Measurements from ENCODE around the gene CAMK4. TPM values are rescaled to one million over a fixed set of nuclear protein-coding genes. Genes with fewer than 3 reads are reported as not detected.
A peak's percentile ranks its signal among the peaks of the same experiment; 100 is the strongest.

Gene CAMK4
- total and polyA plus RNA-seq, 8 donors, result 0.45 to 25.1 (median 3.8) TPM

DNA sequence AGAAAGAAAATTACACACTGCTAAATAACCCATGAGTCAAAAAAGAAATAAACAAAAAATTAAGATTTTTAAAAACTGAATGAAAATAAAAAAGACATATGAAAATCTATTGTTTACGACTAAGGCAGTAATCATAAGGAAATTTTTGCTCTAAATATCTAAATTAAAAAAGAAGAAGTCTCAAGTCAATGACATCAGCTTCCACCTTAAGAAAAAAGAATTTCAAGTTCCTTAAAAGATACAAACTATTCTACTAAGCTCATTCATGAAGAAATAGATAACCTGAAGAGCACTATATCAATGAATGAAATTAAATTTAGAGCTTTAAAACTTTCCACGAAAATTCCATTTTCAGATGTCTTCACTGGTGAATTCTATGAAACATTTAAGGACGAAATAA is 303.9 kb downstream of the CAMK4 start:
- 90 to 98% (median 94%) methylated on average over 3 of the region's 3 CpGs for WGBS, 5 donors
- H3K27me3 ChIP-seq, result peaks cover 0 to 4% (median 0%) of the 10 kb centered on the region in 3 donors

DNA sequence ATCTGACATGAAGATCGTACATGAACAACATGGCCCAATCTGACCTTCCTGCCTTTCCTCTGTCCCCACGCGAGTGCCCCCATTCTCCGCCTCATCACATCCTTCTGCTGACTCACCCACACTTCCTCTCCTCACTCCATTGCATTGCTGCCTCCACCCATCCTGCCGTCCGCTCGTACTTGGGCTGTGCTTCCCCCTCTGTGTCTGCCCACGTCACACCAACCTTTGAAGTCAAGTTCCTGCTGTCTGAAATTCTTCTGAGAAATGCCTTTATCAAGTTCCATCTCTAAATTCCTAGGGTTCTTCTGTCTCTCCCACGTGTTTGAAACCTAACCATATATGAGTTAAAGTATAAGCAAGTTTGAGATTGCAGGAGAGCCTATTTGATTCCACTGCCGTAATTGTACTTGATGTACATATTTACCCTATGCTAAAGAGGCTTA is 306.1 kb downstream of the CAMK4 start:
- peak; percentile 37 to 78 for DNase-seq
- intact Hi-C loops (cut with DNase I; ENCODE audit: low total_unique reads), result no loop called here
- H3K4me1 ChIP-seq, result peaks cover 0 to 13% (median 0%) of the 10 kb centered on the region in 4 donors
- peak overlapping the region in 1 of 5 donors; percentile 9 for H3K27ac ChIP-seq
- WGBS, 5 donors, result 32 to 46% (median 44%) methylated on average over 10 of the region's 10 CpGs
- no peak overlapping the region for H3K4me3 ChIP-seq
- H3K27me3 ChIP-seq, result no peaks in the 10 kb centered on the region
- TF ChIP-seq POLR2A (IDR thresholded peaks at IDR 0.05) (no peak), POLR2AphosphoS5 (IDR thresholded peaks at IDR 0.05) (peak in 1 of 3 donors; percentile 7), EP300 (IDR thresholded peaks at IDR 0.05) (no peak)
- TF ChIP-seq, protein P1, sequence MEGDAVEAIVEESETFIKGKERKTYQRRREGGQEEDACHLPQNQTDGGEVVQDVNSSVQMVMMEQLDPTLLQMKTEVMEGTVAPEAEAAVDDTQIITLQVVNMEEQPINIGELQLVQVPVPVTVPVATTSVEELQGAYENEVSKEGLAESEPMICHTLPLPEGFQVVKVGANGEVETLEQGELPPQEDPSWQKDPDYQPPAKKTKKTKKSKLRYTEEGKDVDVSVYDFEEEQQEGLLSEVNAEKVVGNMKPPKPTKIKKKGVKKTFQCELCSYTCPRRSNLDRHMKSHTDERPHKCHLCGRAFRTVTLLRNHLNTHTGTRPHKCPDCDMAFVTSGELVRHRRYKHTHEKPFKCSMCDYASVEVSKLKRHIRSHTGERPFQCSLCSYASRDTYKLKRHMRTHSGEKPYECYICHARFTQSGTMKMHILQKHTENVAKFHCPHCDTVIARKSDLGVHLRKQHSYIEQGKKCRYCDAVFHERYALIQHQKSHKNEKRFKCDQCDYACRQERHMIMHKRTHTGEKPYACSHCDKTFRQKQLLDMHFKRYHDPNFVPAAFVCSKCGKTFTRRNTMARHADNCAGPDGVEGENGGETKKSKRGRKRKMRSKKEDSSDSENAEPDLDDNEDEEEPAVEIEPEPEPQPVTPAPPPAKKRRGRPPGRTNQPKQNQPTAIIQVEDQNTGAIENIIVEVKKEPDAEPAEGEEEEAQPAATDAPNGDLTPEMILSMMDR (IDR thresholded peaks at IDR 0.05), result no peak
- H3K36me3 ChIP-seq, result no peaks in the 10 kb centered on the region
- no peaks in the 10 kb centered on the region for H3K9me3 ChIP-seq

More for the DNA sequence above, 303.9 kb downstream of the CAMK4 start:
- TF ChIP-seq EP300 (IDR thresholded peaks at IDR 0.05) (no peak), POLR2AphosphoS5 (IDR thresholded peaks at IDR 0.05) (no peak), POLR2A (IDR thresholded peaks at IDR 0.05) (no peak)
- TF ChIP-seq, protein P1 (IDR thresholded peaks at IDR 0.05), result no peak
- intact Hi-C loops (cut with DNase I; ENCODE audit: low total_unique reads), result no loop called here
- no peak overlapping the region for H3K27ac ChIP-seq
- H3K9me3 ChIP-seq, result no peaks in the 10 kb centered on the region
- H3K4me1 ChIP-seq, result peaks cover 0 to 13% (median 0%) of the 10 kb centered on the region in 4 donors
- no peaks in the 10 kb centered on the region for H3K36me3 ChIP-seq
- no peak overlapping the region for H3K4me3 ChIP-seq
- DNase-seq, result no peak

DNA sequence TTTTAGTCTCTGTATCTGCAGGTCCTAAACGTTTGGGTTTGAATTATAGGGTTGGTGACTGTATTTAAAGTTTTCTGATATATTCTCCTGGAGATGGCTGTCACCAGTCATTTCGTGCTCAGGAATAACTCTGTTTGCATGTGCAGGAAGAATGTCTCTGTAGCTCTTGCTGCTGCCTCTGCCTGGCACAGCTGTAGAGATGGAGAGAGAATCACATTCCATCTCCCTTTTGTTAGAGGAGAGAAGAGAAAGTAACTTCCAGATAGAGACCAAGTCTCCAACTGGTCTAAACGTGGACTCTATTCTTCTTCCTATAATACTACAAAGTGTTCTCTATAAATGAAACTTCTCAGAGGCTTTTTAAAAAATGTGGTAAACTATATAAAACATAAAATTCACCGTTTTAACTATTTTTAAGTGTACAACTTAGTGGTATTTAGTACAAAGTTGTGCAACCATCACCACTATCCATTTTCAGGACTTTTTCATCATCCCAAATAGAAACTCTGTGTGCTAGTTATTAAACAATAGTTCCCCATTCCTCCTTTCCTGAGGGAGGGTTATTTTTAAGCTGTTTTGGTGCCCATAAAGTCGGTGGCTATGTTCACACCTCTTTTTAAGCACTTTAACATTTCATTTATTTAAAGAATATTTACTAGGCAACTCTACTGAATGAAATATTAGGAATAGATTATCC is 308.9 kb downstream of the CAMK4 start:
- intact Hi-C loops (cut with DNase I; ENCODE audit: low total_unique reads), result no loop called here
- Histone ChIP-seq H3K9me3 (no peaks in the 10 kb centered on the region), H3K36me3 (no peaks in the 10 kb centered on the region), H3K27me3 (no peaks in the 10 kb centered on the region), H3K4me1 (peaks cover 0 to 13% (median 0%) of the 10 kb centered on the region in 4 donors), H3K27ac (no peak overlapping the region), H3K4me3 (no peak overlapping the region)
- no peak for DNase-seq
- no peak for TF ChIP-seq EP300 (IDR thresholded peaks at IDR 0.05)
- WGBS, 5 donors, result 56 to 69% (median 65%) methylated on average over 5 of the region's 5 CpGs

DNA sequence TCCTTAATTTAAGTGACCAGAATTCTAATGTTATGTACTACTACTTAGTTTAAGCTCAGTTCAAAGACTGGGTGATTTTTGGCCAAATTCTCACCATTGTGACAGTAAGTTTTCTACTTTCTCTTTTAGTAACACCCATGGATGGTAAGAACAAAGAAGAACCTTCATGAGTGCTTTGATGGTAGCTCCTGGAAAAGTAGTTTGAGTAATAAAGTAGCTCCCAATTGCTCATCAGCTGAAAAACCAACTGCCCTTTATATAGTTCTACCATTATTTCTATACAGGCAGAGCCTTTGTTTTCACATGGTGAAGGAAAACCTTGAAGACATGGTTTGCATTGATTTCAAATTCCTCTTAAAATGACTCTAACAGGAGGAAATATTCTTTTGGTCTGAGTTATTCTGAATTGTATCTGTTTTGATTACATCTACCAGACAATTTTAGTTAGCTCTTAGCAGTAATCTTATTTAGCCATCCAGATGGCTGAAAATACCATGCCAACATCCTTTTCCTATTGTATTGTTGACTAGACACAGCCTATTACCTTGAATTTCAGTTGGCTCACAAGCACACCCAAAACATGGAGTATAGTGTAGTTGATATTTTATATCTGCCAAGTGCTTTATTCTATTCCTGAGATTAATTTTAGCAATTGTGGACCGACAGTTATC is 311.8 kb downstream of the CAMK4 start:
- WGBS, 5 donors, result 63 to 91% (median 86%) methylated on average over 1 of the region's 1 CpG
- H3K27ac ChIP-seq, result no peak overlapping the region
- intact Hi-C loops (cut with DNase I; ENCODE audit: low total_unique reads), result no loop called here
- no peak for DNase-seq
- no peak overlapping the region for H3K4me3 ChIP-seq
- H3K9me3 ChIP-seq, result no peaks in the 10 kb centered on the region
- peaks cover 0 to 5% (median 0%) of the 10 kb centered on the region in 4 donors for H3K4me1 ChIP-seq
- no peaks in the 10 kb centered on the region for H3K36me3 ChIP-seq
- TF ChIP-seq POLR2AphosphoS5 (IDR thresholded peaks at IDR 0.05) (no peak), POLR2A (IDR thresholded peaks at IDR 0.05) (no peak), EP300 (IDR thresholded peaks at IDR 0.05) (no peak)
- TF ChIP-seq, protein P1 (IDR thresholded peaks at IDR 0.05), result no peak
- no peaks in the 10 kb centered on the region for H3K27me3 ChIP-seq
